ENCODE data around the gene SNX14. TPM values are rescaled to one million over a fixed set of nuclear protein-coding genes. Genes with fewer than 3 reads are reported as not detected.

The SNX14 gene, protein sequence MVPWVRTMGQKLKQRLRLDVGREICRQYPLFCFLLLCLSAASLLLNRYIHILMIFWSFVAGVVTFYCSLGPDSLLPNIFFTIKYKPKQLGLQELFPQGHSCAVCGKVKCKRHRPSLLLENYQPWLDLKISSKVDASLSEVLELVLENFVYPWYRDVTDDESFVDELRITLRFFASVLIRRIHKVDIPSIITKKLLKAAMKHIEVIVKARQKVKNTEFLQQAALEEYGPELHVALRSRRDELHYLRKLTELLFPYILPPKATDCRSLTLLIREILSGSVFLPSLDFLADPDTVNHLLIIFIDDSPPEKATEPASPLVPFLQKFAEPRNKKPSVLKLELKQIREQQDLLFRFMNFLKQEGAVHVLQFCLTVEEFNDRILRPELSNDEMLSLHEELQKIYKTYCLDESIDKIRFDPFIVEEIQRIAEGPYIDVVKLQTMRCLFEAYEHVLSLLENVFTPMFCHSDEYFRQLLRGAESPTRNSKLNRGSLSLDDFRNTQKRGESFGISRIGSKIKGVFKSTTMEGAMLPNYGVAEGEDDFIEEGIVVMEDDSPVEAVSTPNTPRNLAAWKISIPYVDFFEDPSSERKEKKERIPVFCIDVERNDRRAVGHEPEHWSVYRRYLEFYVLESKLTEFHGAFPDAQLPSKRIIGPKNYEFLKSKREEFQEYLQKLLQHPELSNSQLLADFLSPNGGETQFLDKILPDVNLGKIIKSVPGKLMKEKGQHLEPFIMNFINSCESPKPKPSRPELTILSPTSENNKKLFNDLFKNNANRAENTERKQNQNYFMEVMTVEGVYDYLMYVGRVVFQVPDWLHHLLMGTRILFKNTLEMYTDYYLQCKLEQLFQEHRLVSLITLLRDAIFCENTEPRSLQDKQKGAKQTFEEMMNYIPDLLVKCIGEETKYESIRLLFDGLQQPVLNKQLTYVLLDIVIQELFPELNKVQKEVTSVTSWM
- total RNA-seq (2022; extraction: Qiagen RNA extraction; ENCODE audit: low read depth): 21.6 to 44.1 TPM (median 35.1 TPM) in 5 replicates

DNA sequence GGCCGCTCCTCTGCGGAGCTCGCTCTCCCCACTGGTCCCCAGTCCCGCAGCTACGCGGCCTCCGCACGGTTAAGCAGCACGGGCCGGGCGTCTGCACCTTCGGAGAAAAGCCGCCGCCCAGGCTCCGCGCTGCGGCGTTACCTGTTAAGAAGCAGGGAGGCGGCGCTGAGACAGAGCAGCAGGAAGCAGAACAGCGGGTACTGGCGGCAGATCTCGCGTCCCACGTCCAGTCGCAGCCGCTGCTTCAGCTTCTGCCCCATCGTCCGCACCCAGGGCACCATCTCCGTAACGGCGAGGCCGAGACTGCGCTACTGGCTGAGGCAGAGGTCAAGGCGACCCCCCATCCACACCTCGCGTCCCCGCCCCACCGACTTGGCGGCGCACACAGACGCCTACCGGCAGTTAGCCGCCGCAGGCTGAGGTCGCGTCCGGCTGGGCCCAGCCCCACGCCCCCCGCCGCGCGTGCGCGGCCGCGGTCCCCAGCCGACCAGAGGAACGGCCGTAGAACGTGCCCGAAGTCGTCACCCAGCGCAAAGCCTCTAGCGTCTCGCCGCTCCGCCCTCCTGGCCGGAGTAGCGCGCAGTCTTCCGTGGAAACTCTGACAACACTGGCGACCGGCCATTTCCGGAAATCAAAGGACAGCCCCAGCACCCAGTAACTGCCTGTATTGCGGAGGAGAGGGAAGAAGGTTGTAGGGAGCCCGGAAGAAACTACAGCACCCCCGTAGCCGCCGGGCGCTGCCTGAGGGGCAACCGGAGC lies at the start of gene SNX14:
Gene SNX14, minus strand, starts transcription at position 421 of the 759 bp plus-strand sequence. Its CDS starts 140 bp downstream, at position 281.

DNA sequence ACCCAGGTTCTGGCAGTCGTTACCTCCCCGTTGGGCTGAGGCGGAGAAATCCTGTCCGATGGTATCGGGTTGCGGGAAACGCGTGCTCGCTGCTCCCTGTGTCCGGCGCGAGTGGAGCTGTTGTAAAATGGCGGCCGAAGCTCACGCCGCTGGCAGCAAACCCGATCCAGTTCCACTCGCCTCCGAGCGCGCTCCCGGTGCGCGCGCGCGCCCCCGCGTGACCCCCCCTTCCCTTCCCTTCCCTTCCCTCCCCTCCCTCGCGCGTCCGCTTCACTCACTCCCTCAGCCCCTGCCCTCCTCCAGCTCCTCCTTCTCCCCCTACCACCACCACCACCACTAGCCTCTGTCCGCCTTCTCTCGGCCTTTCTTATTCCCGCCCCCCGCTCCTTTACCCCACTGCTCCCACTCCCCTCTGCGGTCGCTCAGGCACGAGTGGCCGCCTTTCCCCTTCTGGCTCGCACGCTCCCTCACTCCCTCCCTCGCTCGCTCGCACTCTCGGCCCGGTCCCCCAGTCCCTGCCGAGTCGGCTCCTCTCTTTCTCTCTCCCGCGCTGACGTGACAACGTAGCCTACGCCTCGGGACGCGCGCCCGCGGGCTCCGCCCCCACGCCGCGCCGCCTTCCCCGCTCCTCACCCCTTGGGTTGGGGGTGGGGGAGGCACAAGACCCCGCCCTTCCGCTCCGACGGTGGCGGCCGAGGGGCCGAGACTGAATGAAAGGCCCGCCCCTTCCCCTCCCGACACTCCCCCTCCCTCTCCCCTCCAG lies 49.3 kb upstream of the SNX14 start, which contains the start of gene SYNCRIP:
Gene SYNCRIP, minus strand, starts transcription at position 113 of the 763 bp plus-strand sequence. CDS start 1,447 bp downstream, outside the sequence.

Other genes with a start within 250 kb of the SNX14 start
- gene NT5E, start 143.8 kb downstream of the SNX14 start, total RNA-seq (2022; extraction: Qiagen RNA extraction; ENCODE audit: low read depth): 20.4 to 42.9 TPM (median 36.6 TPM) in 5 replicates
- gene SYNCRIP, start 49.0 kb upstream of the SNX14 start, total RNA-seq (2022; extraction: Qiagen RNA extraction; ENCODE audit: low read depth): 95.1 to 144 TPM (median 131 TPM) in 5 replicates